ENCODE measurements around the gene CCER1. TPM values are rescaled to one million over a fixed set of nuclear protein-coding genes. Genes with fewer than 3 reads are reported as not detected.
"Not testable (repeated sequence)": the region's sequence is repeated elsewhere in the genome, so short reads cannot be mapped to it uniquely, and the experiment has no call there.

Gene CCER1, protein sequence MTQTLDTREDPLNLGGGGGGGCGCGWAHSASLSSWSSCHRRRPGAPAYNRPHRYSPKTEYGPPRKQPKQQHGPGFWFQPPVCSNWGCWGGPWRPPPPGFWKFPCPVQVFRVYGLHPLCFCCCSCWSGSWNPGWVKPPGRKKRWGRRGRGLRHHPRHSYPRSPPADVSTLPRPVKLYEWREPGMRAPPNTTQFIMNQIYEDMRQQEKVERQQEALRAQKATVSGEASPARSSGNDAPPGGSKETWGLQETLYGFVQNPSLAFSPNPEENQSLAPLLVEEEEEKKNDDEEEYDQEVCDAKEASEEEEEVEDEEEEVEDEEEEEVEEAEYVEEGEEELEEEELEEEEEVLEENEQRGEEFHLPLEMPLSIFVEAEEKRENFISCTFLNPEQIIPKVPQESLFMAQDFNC
- not detected for total RNA-seq

DNA sequence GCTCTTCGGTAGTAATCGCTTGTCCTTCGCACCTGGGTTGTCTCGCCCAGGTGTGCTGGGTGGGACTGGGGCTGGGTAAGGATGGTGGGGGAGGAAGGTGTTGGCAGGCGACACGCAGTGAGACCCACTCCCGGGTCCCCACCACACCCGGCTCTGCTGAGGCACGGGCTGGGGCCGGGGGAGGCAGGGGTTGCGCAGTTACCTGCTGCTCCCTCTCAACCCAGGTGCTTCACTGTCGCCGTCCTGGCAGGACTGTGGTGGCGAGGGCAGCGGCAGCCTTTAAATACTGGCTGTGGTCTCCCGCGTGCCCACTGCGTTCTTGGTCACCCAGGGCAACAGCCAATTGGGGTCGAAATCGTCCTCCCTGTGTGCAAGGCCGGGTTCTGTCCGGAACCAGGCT is at the start of gene CCER1:
Gene CCER1 (minus strand): TSS at position 256 of the 400 bp plus-strand sequence. CDS start 434 bp downstream, outside the sequence.
- no peak for DNase-seq (ENCODE audit: low read depth in 2 of 3, low spot score in 2 of 3)

DNA sequence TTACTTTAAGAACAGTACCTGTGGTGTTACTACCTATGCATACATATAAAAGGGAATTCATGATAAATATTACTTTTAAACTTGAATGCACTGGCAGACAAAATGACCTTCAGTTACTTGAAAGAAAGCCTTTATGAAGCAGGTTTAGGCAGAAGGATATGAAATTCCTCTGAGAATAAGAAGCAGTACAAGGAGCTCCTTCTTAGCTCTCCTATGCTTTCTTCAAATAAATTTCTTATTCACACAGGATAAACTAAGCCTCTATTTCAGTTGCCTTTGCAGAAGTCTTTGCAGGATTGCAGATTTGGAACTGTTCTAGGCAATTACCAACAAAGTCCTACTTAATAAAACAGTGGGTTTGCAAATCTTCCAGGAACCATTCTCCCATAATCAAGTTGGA is 48.8 kb upstream of the CCER1 start:
- DNase-seq (ENCODE audit: low read depth in 2 of 3, low spot score in 2 of 3): no peak

DNA sequence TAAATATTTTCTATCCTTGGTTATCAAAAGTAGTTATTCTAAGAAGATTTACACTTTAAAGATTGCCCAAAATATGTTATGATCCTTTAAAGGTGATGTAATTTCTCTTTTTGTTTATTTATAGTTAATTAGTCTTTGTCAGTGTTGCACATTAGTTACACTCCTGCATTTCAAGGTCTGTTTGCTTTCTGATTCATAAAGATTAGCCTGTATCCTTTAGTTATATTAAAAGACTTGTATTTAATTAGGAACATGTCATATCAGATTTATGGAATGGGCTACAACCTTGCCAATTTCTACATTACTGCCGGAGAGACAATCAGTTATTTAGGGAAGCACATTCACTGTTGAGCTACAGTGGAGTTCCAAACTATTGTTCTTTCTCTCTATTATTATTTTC is 46.3 kb upstream of the CCER1 start:
- DNase-seq (ENCODE audit: low read depth in 2 of 3, low spot score in 2 of 3): no peak

DNA sequence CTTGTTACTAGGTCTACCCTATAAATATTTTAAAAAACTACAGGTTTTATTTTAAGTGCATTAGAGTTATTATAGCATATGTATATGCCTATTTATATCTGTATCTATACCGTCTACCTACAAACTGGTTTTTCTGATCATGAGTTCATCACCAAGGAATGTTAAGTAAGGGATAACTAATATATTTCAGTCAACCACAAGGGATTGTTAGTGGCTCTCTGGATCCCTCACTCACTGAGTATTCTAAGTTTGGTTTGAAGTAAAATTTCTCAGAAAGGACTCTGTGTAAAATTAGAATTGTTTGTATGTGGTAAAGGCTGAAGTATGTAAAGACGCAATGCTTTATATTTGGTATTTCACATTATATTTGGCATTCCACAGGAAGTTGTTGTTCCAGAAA is 45.0 kb upstream of the CCER1 start:
- no peak for DNase-seq (ENCODE audit: low read depth in 2 of 3, low spot score in 2 of 3)

DNA sequence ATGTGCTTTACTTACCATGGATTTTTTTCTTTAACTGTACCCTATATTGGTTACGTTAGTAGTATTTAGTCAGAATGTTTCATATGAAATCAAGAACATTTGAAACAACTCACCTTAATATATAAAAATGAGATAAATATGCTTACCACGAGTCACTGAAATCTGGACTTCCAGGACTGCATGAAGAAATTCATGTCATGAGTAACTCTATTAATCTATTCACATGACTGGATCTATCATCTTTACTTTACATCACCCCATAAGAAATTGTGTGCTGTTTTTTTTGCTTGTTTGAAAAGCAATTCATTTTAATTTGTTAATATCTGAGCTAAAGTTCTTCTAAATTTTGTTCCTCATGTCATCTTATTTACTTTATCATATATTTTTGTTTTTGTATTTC is 44.6 kb upstream of the CCER1 start:
- DNase-seq (ENCODE audit: low read depth in 2 of 3, low spot score in 2 of 3): no peak

DNA sequence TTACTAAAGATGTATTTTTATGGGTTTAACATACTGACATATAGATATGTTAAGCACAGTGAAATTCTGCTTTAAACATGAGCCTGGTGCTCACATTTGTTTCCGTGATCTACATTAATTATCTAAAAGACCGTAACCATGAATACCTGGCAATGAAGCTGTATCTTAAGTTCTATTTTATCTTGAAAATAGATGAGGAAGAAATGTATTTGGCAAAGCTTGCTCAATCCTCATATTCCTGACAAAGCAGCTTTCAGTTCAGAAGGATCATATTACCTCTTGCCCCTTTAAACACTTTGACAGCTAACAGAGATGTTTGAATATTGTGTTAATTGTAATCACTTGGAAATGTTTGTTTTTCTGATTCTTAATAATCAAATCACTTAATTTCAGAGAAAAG is 40.0 kb upstream of the CCER1 start:
- DNase-seq (ENCODE audit: low read depth in 2 of 3, low spot score in 2 of 3): no peak

DNA sequence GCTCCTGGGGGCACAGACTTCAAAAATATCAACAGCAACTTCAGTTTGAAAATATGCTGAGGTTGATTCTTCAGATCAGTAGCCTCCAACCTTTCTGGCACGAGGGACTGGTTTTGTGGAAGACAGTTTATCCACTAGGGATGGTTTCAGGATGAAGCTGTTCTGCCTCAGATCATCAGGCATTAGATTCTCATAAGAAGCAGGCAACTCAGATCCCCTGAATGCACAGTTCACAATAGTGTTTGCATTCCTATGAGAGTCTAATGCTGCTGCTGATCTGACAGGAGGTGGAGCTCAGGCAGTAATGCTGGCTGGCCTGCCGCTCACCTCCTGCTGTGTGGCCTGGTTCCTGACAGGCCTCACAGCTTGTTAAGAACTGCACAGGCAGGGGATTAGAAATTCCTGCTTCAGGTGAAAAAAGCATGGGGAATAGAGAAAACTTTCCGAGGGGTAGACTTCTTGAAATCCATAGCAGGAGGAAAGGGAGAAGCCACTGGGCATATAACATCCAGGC is 37.0 kb upstream of the CCER1 start:
- DNase-seq (ENCODE audit: low read depth in 2 of 3, low spot score in 2 of 3): no peak

DNA sequence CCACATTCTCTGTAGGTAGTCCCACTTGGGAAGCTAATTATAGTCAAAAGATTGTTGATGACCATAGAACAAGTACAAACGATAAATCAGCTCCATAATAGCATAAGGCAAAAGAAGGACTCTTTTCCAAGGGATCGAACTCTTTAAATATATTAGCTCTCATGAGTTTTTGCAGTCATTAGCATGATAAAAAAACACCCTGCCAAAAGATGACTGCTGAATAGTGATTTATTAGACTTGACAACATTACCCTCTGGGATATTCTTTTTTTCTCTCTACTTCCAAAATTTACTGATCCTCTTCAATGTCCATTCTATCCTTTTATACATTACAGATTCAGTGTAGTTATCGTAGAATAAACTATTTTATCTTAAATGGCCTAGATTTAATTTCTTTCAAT is 35.6 kb upstream of the CCER1 start:
- DNase-seq (ENCODE audit: low read depth in 2 of 3, low spot score in 2 of 3): no peak

DNA sequence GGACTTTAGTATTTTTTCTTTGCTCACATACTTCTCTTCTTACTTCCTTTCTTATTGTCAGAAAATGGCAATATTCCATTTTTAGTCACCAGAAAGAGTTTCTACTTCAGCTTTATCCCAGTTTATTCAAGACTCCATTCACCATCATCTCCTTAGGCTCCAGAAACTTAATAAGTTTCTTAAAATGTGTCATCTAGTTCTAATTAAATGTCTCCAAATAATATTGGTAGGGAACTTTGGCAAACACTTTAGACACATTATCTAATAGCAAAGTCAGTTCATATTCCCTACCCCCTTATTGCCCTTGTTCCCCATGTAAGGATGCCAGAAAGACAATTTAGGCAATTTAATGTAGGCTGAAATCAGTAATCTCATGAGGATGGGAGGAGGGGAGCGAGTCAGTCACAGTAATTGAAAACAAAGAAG is 34.7 kb upstream of the CCER1 start:
- no peak for DNase-seq (ENCODE audit: low read depth in 2 of 3, low spot score in 2 of 3)

DNA sequence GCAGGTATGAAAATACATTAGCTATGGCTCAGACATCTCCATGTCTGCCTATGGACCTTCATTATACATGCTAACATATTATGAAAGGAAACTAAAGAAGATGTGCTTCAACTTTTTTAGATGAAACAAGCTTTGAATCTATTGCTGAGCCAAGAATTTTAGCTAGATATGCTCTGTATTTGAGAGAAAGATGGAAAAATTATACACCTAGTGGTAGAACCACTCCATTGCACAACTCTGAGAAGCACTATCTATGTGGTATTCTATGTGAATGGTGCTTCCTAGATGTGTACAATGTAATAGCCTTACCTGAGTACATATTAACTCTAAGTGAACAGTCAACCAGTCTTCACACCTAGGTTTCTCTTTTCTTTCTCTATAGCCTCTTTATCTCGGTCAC is 32.5 kb upstream of the CCER1 start:
- DNase-seq (ENCODE audit: low read depth in 2 of 3, low spot score in 2 of 3): no peak

DNA sequence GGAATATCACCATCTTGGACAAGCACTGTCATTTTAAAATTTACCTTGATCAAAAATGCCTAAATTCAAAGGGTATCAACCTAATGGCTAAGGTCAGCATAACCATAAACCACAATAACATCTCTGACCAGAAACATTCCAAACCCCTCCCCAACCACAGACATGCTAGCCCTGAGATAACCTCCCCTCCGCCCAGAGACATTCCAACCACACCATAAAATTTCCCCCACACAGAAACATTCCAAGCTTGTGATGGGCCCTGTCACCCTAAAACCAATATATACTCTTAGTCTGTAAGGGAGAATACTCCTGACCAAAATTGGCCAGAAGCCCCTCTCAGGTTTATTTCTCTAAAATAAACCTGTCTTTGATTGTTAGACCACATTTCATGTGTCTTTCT is 32.1 kb upstream of the CCER1 start:
- DNase-seq (ENCODE audit: low read depth in 2 of 3, low spot score in 2 of 3): no peak

DNA sequence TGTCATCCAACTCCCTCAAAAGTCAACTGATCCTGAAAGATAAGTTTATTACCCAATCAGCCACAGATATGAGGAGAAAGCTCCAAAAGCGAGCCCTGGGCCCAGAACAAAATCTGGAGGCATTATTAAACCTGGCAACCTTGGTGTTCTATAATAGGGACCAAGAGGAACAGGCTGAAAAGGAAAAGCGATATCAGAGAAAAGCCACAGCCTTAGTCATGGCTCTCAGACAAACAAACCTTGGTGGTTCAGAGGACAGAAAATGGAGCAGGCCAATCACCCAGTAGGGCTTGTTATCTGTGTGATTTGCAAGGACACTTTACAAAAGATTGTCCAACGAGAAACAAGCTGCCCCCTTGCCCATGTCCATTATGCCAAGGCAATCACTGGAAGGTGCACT is 30.4 kb upstream of the CCER1 start:
- not testable (repeated sequence) for DNase-seq (ENCODE audit: low read depth in 2 of 3, low spot score in 2 of 3)

DNA sequence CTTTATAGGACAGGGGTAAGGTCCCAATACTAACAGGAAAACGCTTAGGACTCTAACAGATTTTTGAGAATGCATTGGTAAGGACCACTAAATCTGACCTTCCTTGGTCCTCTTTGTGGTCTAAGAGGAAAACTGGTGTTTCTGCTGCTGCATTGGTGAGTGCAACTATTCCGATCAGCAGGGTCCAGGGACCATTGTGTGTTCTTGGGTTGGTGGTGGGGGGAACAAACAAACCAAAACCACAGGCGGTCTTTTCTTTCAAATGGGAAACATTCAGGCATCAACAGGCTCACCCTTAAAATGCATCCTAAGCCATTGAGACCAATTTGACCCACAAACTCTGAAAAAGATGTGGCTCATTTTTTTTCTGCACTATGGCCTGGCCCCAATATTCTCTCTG is 29.1 kb upstream of the CCER1 start:
- DNase-seq (ENCODE audit: low read depth in 2 of 3, low spot score in 2 of 3): no peak

DNA sequence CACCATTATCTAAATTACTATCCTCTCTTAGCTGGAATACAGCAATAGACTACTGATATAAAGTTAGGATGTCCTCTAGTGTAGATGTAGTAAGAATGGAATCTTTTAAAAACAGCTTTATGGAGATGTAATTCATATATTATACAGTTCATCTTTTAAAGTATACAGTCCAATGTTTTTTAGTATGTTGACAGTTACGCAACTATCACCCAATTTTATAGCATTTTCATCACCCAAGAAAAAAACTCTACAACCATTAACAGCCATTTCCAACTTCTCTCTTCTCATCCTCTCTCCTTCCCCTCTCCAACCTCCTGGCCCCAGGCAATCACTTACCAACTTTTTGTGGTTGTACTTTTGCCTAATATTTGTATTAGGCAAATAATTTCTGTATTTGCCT is 27.2 kb upstream of the CCER1 start:
- no peak for DNase-seq (ENCODE audit: low read depth in 2 of 3, low spot score in 2 of 3)

DNA sequence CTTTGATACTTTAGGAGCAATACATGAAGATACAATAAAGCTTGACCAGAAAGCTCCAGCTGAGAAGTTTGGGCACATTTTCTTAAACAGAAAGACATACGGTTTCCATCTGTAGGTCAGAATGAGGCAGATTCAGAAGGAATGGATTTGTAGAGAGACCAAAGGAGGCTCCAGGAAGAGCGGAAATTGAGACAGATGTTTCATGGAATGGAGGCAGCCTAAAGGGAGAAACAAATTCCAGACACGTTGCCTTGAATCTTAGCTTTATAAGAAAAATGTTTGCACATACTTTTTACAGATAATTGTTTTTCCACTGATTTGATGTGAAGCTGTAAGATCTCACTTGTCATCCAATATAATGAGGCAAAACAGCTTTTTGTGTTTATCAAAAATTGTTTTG is 25.0 kb upstream of the CCER1 start:
- DNase-seq (ENCODE audit: low read depth in 2 of 3, low spot score in 2 of 3): no peak

DNA sequence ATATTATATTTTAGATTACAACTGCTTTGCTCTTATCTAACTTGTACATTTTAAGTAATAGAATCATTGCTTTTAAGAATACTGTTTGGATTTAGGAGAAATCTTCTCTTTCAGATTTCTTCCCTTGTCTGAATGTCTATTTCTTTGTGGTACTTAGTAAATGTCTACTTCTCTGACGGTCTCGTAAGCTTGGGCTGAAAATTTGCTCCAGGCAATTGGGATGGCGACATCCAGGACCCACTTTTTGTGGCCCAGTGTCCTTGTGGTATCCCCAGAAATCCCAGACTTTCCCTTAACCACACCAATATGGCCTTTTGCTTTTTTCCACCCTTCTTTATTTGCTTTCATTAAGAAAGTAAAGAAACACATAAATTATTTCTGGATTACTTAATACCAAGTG is 24.0 kb upstream of the CCER1 start:
- no peak for DNase-seq (ENCODE audit: low read depth in 2 of 3, low spot score in 2 of 3)

DNA sequence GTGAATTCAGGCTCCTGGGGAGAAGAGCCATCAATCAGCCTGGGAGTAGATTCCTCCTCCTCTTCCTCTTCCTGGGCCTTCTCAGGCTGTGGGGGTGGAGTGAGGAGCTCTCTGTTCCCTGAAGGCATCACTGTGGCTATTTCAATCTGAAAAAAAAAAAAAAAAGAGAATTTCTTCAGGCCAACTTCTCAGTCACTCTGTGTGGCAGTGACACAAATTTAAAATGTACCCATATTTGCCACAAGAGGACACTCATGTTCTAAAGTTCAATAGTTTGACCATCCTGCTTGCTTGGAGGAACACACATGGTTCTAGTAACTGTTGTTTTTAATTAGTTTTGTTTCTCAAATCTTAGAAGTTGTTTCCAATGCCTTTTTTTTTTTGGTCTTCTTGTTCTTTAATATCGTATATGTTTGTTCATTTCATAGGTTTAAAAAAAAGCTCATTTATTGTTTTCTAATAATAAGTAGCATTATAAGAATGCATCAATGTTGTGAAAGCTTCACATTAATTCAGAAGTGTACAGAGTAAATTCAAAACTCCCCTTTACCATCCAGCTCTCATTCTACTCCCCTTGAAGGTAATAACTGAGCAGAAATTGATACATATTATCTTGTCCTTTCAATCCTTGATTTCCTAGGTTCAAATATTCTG is 23.3 kb upstream of the CCER1 start:
- DNase-seq (ENCODE audit: low read depth in 2 of 3, low spot score in 2 of 3): peak in 2 of 3 donors; percentile 41 to 80

DNA sequence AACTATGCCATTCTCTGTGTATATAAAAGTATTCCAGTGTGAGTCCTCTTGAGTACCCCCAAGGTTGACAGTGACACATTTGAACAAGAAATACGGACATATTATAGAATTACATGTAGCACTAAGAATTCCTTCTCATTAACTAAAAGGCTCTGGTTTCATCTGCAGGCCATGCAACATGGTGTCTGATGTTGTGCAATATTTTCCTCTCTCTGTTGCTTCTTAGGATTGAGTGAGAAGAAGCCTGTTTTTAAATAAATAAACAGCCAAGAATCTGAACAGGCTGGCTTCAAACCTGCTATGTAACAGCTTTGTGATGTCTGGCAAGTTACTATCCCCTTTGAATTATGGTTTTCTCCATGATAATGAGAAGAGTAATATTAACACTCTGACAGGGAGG is 22.2 kb upstream of the CCER1 start:
- no peak for DNase-seq (ENCODE audit: low read depth in 2 of 3, low spot score in 2 of 3)

DNA sequence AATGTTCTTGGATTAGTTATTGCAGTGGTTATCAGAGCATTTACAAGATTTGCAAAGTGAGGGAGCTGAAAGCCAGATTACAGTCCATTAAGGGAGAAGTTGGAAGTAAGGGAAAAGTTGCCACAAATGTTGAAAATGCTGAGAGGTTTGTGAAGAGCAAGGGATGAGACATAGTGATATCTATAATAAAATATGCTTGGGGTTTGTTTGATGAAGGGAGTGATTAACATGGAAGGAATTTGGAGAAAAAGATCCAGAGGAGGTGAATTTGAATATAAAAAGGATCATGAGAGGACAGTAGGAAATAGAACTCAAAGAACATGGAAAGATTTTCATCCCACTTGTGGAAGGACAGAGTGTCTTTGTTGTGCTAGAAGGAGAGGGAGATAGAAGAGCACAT is 19.3 kb upstream of the CCER1 start:
- DNase-seq (ENCODE audit: low read depth in 2 of 3, low spot score in 2 of 3): no peak

DNA sequence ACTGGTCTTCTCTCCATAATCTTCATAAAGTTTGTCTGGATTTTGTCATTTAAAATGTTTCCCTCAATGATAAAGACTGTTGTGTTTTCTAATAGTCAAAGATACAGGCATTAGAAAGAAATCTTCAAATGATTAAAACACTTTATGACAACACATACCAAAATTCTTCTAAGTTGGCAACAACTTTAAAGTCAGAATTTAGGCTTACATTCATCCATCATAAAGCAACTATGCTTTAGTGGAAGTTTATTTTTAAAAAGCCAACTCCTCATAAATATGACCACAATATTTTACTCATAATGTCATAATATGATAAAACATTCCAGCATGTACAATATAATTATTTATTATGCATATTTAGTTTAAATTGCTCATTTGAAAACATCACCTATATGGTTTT is 17.2 kb upstream of the CCER1 start:
- no peak for DNase-seq (ENCODE audit: low read depth in 2 of 3, low spot score in 2 of 3)

DNA sequence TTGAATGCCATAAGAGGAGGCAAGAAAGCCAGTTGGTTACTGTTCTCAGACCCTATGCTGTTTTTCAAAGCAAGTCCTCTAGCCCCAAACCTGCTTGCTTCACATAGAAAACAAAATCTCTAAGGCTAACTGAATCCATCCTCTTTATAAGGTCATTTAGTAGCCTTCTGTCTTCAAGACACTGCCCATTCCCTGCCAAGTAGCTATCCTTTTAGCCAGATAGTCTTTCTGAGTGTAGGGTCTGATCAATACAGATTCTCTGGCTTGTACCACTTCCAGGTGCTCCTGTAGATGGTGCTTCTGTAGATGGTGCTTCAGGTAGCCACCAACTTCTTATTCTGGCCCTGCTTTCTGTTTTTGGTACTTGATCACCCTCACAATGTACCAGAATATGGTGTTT is 15.9 kb upstream of the CCER1 start:
- no peak for DNase-seq (ENCODE audit: low read depth in 2 of 3, low spot score in 2 of 3)

DNA sequence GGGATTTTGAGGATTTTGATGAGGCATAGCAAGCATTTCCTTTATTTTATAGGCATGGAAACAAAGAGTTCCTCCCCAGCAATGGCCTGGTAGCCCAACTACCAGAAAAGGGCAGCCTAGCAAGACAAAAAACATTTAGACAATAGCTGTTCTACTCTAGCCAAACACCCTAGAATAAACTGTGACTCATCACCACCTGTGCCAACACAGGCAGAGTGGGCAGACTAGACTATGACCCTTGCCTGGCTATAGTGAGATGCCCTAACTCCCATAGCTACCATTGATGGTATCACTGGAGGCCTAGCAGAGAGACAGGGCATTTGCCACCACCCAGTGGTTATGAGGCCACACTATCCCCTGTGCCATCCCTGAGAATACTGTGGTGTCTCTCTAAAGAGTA is 15.5 kb upstream of the CCER1 start:
- DNase-seq (ENCODE audit: low read depth in 2 of 3, low spot score in 2 of 3): no peak
